Measurements from ENCODE around the gene VPS39.

VPS39 gene

GRCh38 chr15:42144841-42145375 lies 63.2 kb downstream of the VPS39 start:
- no peak for DNase-seq

GRCh38 chr15:42143866-42144625 lies 64.1 kb downstream of the VPS39 start:
- DNase-seq: no peak

GRCh38 chr15:42143356-42143755 lies 64.7 kb downstream of the VPS39 start:
- DNase-seq: no peak

GRCh38 chr15:42141795-42142667 lies 66.1 kb downstream of the VPS39 start:
- DNase-seq: no peak

GRCh38 chr15:42141246-42141645 lies 66.9 kb downstream of the VPS39 start:
- DNase-seq: no peak

- DNase-seq: no peak
These were observed 67.6 kb downstream of the VPS39 start for GRCh38 chr15:42140383-42141070.

GRCh38 chr15:42139596-42139995 lies 68.5 kb downstream of the VPS39 start:
- DNase-seq: no peak

GRCh38 chr15:42138968-42139386 lies 69.1 kb downstream of the VPS39 start:
- no peak for DNase-seq

- DNase-seq: no peak
These were observed 69.7 kb downstream of the VPS39 start for GRCh38 chr15:42138411-42138810.

GRCh38 chr15:42137461-42138261 lies 70.4 kb downstream of the VPS39 start:
- peak; percentile 52 for DNase-seq

- DNase-seq: no peak
These were observed 71.6 kb downstream of the VPS39 start for GRCh38 chr15:42136513-42136912.

- DNase-seq: no peak
These were observed 72.8 kb downstream of the VPS39 start for GRCh38 chr15:42135351-42135750.

GRCh38 chr15:42134617-42135245 lies 73.4 kb downstream of the VPS39 start:
- no peak for DNase-seq

GRCh38 chr15:42133886-42134502 lies 74.1 kb downstream of the VPS39 start:
- DNase-seq: peak; percentile 66

- no peak for DNase-seq
These were observed 74.7 kb downstream of the VPS39 start for GRCh38 chr15:42133356-42133755.

- DNase-seq: peak; percentile 93
These were observed 76.0 kb downstream of the VPS39 start for GRCh38 chr15:42131826-42132806.

GRCh38 chr15:42131006-42131405 lies 77.1 kb downstream of the VPS39 start:
- DNase-seq: no peak

- no peak for DNase-seq
These were observed 77.7 kb downstream of the VPS39 start for GRCh38 chr15:42130246-42130986.

- no peak for DNase-seq
These were observed 78.7 kb downstream of the VPS39 start for GRCh38 chr15:42129364-42129763.

All from COR-L47 (cell line).